OCI-M1 (cell line): ENCODE data around the gene ASTN2.

Source experiments
- DNase-seq: peaks from one replicate; lab custom pipeline; 2025; lab: John Stamatoyannopoulos, UW

Gene ASTN2

GRCh38 chr9:117413346-117414219, 1.3 kb downstream of the ASTN2 start:
- DNase-seq = no peak

DNA sequence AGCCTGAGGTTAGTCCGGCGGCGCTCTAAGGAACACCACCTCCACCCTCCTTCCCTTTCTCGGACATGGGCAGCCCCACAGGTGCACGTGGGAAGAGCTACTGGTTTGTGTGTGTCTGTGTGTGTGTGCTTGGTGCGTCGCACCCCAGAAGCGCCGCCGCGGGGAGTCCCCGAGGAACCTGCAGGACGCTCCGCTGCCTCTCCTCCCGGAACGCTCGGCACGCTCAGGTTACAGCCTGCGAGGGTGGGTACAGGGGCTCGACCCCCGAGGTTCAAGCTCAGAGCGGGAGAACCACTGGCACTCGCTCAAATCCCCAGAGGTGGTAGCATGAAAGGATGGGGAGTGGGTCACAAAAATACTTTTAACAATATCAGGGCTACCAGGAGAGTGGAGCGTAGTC, 2.0 kb downstream of the ASTN2 start:
- no peak for DNase-seq

DNA sequence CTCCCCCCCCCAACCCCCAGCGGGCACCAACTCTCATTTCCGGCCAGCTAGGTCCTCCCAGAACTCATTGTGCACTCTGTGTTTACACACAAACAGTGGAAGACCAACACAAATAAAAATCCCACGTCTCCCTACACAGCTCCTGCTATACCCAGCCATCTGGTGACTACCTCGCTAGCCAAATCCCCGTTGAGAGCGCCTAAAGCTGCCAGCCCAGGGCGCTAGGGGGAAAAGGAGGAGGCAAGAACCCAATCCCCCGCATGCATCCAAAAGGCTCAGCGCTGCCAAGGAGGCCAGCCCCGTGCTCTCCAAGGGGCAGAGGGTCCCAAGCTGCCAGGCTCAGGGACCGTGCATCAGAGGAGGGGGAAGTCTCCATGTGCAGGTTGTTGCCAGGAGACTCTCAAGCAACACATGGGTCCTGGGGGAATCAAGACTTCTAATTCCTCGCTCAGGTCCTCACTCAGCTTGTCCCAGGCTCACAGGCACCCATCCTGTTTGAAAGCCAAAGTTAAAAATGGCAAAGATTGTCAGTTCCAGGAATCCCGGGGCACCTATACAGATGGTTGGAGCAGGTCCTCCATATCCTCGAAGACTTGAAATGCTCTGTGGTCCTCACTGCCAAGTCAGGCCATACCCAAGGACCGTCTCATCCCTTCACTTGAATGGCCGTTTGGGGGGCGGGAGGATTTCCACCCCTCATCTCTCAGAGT, 2.7 kb downstream of the ASTN2 start:
- no peak for DNase-seq

GRCh38 chr9:117411547-117411946, 3.3 kb downstream of the ASTN2 start:
- peak; percentile 35 for DNase-seq

DNA sequence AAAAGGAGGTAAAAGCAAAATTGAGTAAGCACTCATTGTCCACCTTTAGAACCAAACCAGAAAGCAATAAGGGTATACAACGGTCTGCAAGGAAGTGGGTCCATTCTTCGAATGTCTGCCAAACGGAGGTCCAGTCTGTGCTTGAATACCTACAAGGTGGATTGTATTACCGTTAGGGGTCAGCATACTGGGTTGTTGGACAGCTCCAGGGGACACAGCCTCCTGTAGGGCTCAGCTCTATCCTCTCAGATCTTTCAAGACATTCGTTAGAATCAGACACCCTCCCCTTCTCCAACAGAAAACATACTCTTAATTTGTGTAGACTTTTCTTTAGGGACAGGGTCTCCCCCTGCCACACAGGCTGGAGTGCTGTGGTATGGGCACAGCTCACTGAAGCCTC, 5.5 kb downstream of the ASTN2 start:
- no peak for DNase-seq

GRCh38 chr9:117407436-117408022, 7.3 kb downstream of the ASTN2 start:
- DNase-seq = no peak

DNA sequence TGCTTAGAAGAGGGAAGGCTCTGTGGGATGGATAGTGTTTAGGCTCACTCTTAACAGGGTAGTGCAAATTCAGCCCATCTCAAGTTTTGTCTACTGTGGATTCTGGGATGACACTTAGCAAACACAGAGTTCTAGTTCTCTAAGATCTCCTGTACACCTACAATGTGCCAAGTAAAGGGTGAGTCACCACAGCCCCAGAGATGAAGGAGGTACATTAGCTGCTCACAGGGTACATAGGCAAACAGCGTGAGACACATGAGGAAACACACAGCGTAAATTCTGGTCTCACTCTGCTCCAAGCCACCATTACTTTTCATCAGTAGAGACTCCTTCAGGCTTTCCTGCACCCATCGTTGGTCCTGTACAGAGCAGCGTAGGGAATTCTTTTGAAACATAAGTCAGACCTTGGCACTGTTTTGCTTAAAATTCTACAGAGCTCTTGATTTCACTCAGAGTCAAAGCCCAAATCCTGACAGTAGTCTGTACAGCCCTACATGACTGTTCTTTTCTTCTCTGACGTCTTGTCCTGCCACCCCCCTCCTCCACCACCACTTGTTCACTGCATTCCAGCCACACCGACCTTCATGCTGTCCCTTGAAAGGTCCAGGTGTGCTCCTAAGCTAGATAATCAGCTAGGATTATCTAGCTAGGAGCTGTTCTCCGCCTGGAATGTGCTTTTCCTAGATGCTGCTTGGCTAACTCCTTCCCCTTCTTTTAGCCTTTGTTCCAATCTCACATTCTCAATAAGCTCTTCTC, 8.7 kb downstream of the ASTN2 start:
- DNase-seq = no peak

DNA sequence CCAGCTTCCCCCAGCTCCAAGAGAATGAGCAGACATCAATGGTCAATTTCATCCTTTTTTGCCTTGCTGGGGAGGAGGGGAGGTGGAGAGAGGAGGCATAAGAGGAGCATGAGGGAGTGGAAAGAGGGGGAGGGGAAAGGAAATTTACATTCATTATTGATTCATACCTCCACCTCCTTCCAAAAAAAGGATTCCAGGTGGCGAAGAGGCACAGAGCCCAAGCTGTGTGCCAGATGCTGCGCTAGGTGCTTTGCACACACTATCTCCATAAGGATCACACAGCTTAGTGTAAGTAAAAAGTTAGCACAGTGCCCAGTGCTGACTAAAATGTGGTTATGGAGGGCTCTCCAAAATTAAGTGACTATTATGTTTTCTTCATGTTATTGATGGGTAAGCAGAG, 11.0 kb downstream of the ASTN2 start:
- DNase-seq = no peak

DNA sequence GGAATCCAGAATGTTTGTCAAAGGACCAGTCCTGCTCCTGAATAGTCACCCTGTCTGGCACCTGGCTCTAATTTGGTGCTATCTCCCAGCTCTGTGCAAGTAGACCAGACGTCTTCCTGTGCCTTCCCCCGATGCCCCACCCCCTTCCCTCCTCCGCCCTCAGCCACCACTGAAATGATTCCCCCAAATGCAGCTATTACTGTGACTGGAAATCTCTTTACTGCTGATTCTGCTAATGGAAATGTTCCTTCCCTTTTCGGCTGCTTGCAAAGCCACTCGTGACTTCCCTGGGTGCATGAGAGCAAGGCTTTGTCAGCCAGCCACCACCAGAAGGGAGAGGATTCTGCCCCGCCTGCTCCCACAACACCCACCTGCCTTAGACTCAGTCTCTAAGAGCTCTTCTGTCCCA, 11.4 kb downstream of the ASTN2 start:
- DNase-seq = no peak

GRCh38 chr9:117400171-117400570, 14.7 kb downstream of the ASTN2 start:
- DNase-seq = no peak

DNA sequence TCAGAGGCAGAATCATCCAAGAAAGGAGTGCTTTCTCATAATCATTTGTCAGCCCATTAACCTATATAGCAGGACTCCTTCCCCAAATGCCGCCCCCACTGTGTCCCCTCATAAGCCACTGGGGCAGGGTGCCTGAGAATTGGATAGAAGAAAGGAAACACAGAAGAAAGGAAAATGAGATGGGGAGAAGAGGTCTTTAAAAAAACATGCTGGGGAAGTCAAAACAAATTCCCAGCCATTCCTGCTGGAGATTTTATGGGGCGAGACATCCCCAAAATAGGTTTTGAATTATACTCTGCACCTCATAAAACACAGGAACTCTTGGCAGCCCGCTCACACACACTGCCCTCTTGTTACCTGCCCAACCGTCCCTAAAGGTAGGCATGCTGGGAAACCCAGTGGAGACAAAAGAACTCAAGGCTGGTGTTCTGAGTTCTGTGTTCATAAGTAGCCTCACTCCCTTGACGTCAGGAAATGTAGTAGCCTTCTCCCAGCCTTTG, 19.7 kb downstream of the ASTN2 start:
- no peak for DNase-seq

DNA sequence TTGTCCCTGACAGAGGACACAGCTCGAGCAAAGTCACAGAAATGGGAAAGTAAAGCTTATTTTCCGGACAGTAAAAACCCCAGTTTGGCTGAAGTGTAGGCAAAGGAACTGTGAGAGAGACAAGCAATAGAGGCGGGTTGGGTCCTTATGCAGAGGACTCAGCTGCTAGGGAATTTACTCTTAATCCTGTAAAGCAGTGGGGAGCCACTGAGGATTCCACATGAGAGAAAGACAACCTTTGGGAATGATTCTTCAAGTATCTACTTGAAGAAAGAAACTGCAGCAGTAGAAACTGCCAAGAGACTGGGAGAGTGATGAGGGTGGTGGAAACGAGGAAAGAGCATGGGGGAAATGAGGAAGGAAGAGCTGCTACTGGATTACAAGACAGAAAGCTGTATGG, 20.2 kb downstream of the ASTN2 start:
- no peak for DNase-seq

GRCh38 chr9:117392992-117393391, 21.9 kb downstream of the ASTN2 start:
- no peak for DNase-seq

DNA sequence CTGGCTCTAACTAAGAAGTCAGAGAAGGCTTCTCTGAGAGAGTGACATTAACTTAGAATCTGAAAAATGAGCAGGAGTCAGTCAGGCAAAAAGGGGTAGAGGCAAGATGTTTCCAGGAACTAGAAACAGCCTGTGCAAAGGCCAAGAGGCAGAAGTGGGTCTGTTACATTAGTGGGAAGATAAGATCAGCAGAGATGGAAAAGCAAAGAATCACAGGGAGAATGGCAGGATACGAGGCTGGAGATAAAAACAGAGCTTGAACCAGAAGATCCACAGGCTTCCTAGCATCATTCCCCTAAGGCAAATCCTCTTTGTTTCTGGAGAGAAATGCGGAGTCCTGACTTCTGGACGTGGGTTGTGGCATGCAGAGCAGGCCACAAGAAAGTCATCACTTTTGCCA, 27.4 kb downstream of the ASTN2 start:
- no peak for DNase-seq

GRCh38 chr9:117379341-117379740, 35.5 kb downstream of the ASTN2 start:
- no peak for DNase-seq

- DNase-seq = no peak
These were observed 37.8 kb downstream of the ASTN2 start for GRCh38 chr9:117377046-117377445.

GRCh38 chr9:117375956-117376355, 38.9 kb downstream of the ASTN2 start:
- DNase-seq = no peak

- DNase-seq = no peak
These were observed 40.7 kb downstream of the ASTN2 start for GRCh38 chr9:117374076-117374725.

- no peak for DNase-seq
These were observed 46.1 kb downstream of the ASTN2 start for GRCh38 chr9:117368684-117369230.

DNA sequence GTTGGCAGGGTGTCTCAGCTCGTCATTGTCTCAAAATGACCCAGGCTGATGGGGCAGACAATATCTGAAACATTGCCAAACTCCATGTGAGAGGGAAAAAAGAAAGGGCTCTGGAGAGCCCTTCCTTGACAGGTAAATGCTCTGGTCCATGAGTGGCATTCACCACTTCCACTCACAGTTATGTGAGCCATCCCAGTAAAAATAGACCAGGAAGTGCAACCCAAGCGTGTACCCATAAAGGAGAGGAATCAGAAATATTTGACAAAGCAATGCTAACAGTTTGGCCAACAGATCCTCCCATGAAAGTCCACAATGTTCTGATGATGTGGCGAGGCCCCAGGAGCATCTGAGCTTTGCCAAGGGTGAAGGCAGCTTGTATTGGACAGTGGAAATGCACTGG, 49.4 kb downstream of the ASTN2 start:
- no peak for DNase-seq

DNA sequence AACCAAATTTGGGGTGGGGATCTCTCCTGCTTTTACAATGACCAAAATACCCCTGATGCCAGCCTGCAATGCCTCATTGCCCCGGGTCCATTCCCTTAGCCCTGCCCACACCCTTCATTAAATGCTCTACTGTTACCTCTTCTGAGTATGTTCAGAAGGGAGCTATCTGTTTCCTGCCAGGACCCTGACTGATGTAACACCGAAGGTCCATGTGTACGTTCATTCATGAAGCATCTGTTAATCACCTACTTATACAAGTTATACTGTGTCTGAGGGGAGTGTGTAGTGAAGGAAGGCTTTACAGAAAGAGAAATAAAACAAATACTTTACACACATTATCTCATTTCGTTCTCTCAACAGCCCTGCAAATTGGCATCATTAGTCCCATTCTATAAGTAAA, 51.9 kb downstream of the ASTN2 start:
- no peak for DNase-seq
